NCI-H1105 (cell line): ENCODE data around the gene SORCS2.

Source experiments
- DNase-seq: peaks from one replicate; lab custom pipeline; 2025; lab: John Stamatoyannopoulos, UW

SORCS2 gene

GRCh38 chr4:7356667-7357310, 164.5 kb downstream of the SORCS2 start:
- DNase-seq, result no peak

- no peak for DNase-seq
Observed at GRCh38 chr4:7357323-7357722, 165.0 kb downstream of the SORCS2 start.

- DNase-seq, result no peak
Observed at GRCh38 chr4:7358100-7358735, 165.9 kb downstream of the SORCS2 start.

- no peak for DNase-seq
Observed at GRCh38 chr4:7359400-7360062, 167.2 kb downstream of the SORCS2 start.

- DNase-seq, result no peak
Observed at GRCh38 chr4:7360806-7361205, 168.5 kb downstream of the SORCS2 start.

- no peak for DNase-seq
Observed at GRCh38 chr4:7361280-7361895, 169.1 kb downstream of the SORCS2 start.

GRCh38 chr4:7362341-7362740, 170.0 kb downstream of the SORCS2 start:
- no peak for DNase-seq

GRCh38 chr4:7362862-7363430, 170.6 kb downstream of the SORCS2 start:
- no peak for DNase-seq

- no peak for DNase-seq
Observed at GRCh38 chr4:7364979-7365378, 172.6 kb downstream of the SORCS2 start.

- peak; percentile 85 for DNase-seq
Observed at GRCh38 chr4:7365462-7366179, 173.3 kb downstream of the SORCS2 start.

- no peak for DNase-seq
Observed at GRCh38 chr4:7366180-7366945, 174.0 kb downstream of the SORCS2 start.

GRCh38 chr4:7366954-7367353, 174.6 kb downstream of the SORCS2 start:
- no peak for DNase-seq

- no peak for DNase-seq
Observed at GRCh38 chr4:7367406-7367805, 175.1 kb downstream of the SORCS2 start.

GRCh38 chr4:7367864-7368277, 175.5 kb downstream of the SORCS2 start:
- no peak for DNase-seq

- DNase-seq, result no peak
Observed at GRCh38 chr4:7368296-7368695, 176.0 kb downstream of the SORCS2 start.

- no peak for DNase-seq
Observed at GRCh38 chr4:7369511-7369910, 177.2 kb downstream of the SORCS2 start.

GRCh38 chr4:7370038-7370437, 177.7 kb downstream of the SORCS2 start:
- DNase-seq, result no peak

- DNase-seq, result no peak
Observed at GRCh38 chr4:7371210-7371941, 179.0 kb downstream of the SORCS2 start.

- no peak for DNase-seq
Observed at GRCh38 chr4:7372673-7373072, 180.3 kb downstream of the SORCS2 start.

GRCh38 chr4:7374571-7374970, 182.2 kb downstream of the SORCS2 start:
- no peak for DNase-seq
